Kidney epithelial cell (primary cell): Measurements from ENCODE around the gene SLCO2B1. TPM values are rescaled to one million over a fixed set of nuclear protein-coding genes. Genes with fewer than 3 reads are reported as not detected.

Experiments used
- DNase-seq: peaks from one replicate; pipeline ENCODE4 v3.0.0-alpha.2; 2010; ENCODE audit warnings: low read depth
- H3K27me3 ChIP-seq: 2 replicates; pipeline ENCODE4 v1.6.0; 2011; ENCODE audit warnings: low read length; ENCODE audit not compliant: control insufficient read depth, insufficient read depth
- H3K36me3 ChIP-seq: 2 replicates; pipeline ENCODE4 v1.5.1; 2011; ENCODE audit warnings: low read length; ENCODE audit not compliant: control insufficient read depth, insufficient read depth
- H3K4me3 ChIP-seq: 2 replicates; pipeline ENCODE4 v1.5.1; 2011; ENCODE audit warnings: low read depth, mild to moderate bottlenecking, control low read depth, low read length
- total RNA-seq: library from RNA; depleted of rRNA; stranded (reverse); fragments of >200 nt; gene quantifications from 2 replicates; pipeline ENCODE4 v1.2.3, GENCODE V29; 2015
- TF ChIP-seq, protein P1 (sequence below): IDR thresholded peaks from 2 replicates; pipeline ENCODE4 v1.5.1; 2011; ENCODE audit warnings: mild to moderate bottlenecking, moderate library complexity, low read length, control low read depth, inconsistent platforms; ENCODE audit not compliant: insufficient read depth, poor library complexity, severe bottlenecking

The SLCO2B1 gene
- total RNA-seq, 1 donor from 2014 or later, result 1.7 TPM

DNA sequence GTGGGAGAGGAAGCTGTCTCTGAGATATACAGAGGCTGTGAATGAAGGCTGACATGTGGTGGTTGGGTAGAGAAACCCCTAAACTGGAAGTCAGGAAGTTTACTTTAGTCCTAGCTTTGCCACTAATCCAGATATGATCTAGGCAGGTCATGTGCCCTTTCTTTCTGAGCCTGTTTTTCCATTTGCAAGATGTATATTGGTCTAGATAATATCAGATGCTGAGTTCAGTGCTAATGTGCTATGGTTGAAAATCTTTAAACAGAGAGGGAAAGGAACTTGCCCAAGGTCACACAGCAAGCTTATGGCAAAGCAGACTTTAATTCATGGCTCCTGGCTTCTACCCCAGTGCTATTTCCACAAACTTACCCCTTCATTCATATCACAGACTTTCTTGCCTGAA lies 63.9 kb downstream of the SLCO2B1 start:
- TF ChIP-seq, protein P1, sequence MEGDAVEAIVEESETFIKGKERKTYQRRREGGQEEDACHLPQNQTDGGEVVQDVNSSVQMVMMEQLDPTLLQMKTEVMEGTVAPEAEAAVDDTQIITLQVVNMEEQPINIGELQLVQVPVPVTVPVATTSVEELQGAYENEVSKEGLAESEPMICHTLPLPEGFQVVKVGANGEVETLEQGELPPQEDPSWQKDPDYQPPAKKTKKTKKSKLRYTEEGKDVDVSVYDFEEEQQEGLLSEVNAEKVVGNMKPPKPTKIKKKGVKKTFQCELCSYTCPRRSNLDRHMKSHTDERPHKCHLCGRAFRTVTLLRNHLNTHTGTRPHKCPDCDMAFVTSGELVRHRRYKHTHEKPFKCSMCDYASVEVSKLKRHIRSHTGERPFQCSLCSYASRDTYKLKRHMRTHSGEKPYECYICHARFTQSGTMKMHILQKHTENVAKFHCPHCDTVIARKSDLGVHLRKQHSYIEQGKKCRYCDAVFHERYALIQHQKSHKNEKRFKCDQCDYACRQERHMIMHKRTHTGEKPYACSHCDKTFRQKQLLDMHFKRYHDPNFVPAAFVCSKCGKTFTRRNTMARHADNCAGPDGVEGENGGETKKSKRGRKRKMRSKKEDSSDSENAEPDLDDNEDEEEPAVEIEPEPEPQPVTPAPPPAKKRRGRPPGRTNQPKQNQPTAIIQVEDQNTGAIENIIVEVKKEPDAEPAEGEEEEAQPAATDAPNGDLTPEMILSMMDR, result no peak
- no peak for DNase-seq
- Histone ChIP-seq H3K27me3 (no peaks in the 10 kb centered on the region), H3K36me3 (no peaks in the 10 kb centered on the region), H3K4me3 (no peak overlapping the region)

DNA sequence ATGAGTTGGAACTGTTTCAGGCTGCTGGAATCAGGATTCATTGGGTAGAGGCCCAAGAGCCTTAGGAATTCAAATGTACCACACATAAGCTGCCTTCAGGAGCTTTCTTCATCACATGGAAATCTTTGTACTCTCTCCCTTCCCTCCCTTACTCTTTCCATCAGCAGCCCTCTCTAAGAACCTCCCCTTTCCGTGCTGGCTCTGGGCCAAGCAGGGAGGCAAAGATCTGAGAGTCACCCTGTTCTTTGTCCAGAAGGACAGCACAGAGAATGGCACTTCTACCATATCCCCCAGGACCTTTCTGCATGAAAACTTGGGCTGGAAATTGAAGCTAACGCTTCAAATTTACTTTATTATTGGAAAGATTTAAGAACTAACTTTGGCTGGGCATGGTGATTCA lies 69.0 kb downstream of the SLCO2B1 start:
- TF ChIP-seq, protein P1, result no peak
- Histone ChIP-seq H3K36me3 (no peaks in the 10 kb centered on the region), H3K4me3 (no peak overlapping the region), H3K27me3 (peaks cover 3% of the 10 kb centered on the region)
- DNase-seq, result no peak

DNA sequence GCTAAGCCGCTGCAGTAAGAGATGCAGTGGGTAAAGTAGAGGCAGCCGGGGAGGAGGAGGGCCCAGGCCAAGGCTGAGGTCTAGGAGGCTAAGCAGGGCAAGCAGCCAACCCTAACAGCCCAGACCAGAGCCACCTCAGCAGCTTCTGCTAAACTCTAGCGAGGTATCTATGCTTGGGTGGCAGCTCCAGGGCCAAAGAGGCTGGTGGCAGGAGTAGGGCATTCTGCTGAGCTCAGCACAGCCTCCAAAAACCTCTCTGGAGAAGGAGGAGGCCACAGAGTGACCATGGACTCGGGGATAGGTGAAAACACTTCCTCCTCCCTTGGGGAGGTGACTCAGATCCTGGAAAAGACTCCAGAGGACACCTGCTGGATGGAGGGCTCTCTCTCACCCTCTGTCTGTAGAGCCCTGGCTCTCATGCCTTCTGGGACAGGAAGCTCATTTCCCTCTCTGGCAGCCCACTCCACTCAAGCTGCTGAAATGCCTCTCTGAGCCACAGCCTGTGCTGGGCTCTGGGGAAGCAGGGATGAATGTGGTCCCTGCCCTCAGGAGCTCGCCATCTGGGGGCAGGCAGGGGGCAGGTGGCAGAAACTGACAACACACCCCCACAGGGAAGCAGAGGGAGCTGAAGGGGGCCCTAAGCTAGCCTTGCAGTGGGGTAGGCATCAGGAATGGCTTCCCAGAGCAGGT lies 73.2 kb downstream of the SLCO2B1 start:
- TF ChIP-seq, protein P1, result no peak
- no peak for DNase-seq

DNA sequence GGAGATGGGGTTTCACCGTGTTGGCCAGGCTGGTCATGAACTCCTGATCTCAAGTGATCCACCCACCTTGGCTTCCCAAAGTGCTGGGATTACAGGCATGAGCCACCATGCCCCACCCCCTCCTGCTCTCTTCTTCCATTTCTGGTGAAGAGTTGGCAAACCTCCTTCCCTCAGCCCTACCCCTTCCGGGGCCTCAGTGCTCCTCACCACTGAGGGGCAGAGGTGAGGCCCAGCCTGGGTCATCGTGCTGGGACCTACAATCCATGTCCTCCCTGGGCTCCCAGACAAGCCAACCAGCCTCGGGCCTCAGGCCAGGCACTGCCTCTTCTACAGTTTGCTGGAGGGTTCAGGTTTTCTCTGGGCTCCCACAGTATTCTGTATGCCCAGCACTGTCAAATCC lies 74.9 kb downstream of the SLCO2B1 start:
- Histone ChIP-seq H3K4me3 (no peak overlapping the region), H3K27me3 (peaks cover 3% of the 10 kb centered on the region), H3K36me3 (no peaks in the 10 kb centered on the region)
- TF ChIP-seq, protein P1, result no peak
- DNase-seq, result no peak

More for the DNA sequence above, 73.2 kb downstream of the SLCO2B1 start:
- H3K36me3 ChIP-seq, result no peaks in the 10 kb centered on the region
- H3K27me3 ChIP-seq, result peaks cover 3% of the 10 kb centered on the region
- H3K4me3 ChIP-seq, result no peak overlapping the region

DNA sequence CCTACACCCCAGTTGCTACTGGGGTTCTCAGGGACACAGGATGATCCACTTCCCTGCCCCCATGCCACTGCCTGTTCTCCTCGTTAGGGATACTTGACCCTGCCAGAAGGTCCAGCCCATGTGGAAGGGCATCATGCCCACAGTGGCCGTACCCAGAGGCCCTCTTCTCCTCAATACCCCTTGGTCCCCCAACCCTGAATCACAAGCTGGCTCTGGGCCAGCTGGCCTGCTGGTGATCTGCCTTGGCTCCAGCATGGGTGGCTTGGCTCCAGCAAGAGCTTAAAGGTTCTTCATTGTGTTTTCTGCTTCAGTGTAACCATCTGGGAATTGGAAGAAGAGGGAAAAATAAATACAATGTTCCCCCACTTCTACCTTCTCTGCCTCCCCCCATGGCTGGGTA lies 78.6 kb downstream of the SLCO2B1 start:
- TF ChIP-seq, protein P1, result no peak
- Histone ChIP-seq H3K4me3 (no peak overlapping the region), H3K27me3 (peaks cover under 1% of the 10 kb centered on the region), H3K36me3 (no peaks in the 10 kb centered on the region)
- DNase-seq, result no peak

DNA sequence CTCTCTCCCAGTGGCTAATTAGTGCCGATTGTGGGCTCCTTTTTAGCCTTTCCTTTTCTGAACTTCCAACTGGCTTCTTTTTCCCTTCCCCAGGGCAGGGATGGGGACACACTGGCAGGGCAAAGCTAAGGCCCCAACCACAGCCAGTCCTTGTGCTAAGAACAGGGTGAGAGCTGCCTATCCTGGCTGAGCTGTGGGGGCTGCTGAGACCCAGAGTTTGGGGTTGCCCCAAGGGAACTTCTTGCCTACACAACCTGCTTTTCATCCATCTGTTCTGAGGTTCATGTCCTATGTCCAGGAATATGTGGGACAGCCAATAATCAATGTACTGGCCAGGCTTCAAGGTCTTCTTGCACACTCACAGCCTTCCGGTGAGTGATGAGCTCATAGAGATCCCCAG lies 79.7 kb downstream of the SLCO2B1 start:
- Histone ChIP-seq H3K36me3 (no peaks in the 10 kb centered on the region), H3K4me3 (no peak overlapping the region), H3K27me3 (peaks cover 2% of the 10 kb centered on the region)
- TF ChIP-seq, protein P1, result no peak
- no peak for DNase-seq
